Measurements from ENCODE around the gene RANGRF. TPM values are rescaled to one million over a fixed set of nuclear protein-coding genes. Genes with fewer than 3 reads are reported as not detected.

RANGRF gene
- total RNA-seq, 1 experiment from 2014 or later, result 18.0 TPM

DNA sequence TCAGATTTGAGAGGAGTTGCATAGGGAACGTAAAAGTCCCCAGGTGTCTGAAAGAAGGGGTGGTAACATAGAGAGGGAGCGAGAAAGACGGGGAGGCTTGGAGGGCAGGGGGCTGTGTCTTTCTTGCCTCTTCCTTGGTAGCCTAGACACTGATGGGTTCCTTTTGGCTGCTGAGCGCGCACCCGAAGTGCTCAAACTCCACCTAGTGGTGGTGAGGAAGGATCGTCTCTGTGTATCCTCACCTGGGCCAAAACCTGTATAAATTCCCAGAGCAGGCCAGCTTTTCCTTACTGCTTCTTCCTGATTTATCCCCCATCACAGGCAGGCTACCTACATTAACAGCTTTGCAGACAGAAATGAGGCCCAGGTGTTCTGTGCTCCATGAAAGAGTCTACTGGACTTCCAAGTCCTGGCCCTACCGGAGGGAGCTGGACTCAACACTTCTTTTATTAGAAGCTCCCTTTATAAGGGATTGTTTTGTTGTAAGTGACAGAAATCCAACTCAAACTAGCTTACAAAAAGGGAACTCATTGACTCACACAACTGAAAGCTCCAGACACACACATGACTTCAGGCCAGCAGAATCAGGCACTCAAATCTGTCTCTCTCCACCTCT, 12.3 kb downstream of the RANGRF start:
- Histone ChIP-seq H3K9me3 (ENCODE audit: low read length) (no peaks in the 10 kb centered on the region), H3K4me1 (ENCODE audit: insufficient read depth, low read length) (no peaks in the 10 kb centered on the region), H3K9ac (ENCODE audit: low read length) (no peak overlapping the region), H3K9me2 (replicated peaks; ENCODE audit: low read length) (no peaks in the 10 kb centered on the region), H2AFZ (ENCODE audit: low read length) (peak overlapping the region; percentile 24; the same call in 1 of the 2 replicates), H3K36me3 (ENCODE audit: low read depth, low read length) (no peaks in the 10 kb centered on the region), H3K27ac (ENCODE audit: low read length) (no peak overlapping the region), H3K4me2 (ENCODE audit: low read length) (no peak overlapping the region), H3K4me3 (ENCODE audit: low read length) (no peak overlapping the region), H3K79me2 (ENCODE audit: low read length) (no peaks in the 10 kb centered on the region), H4K20me1 (ENCODE audit: low read length) (no peaks in the 10 kb centered on the region), H3F3A (ENCODE audit: low read length, unreplicated experiment) (no peaks in the 10 kb centered on the region), H3K27me3 (ENCODE audit: low read length) (no peaks in the 10 kb centered on the region)
- DNase-seq, result peak; percentile 69
- TF ChIP-seq EZH2 (IDR thresholded peaks at IDR 0.05; ENCODE audit: low read length, unreplicated experiment), result no peak
- TF ChIP-seq EZH2phosphoT487 (IDR thresholded peaks at IDR 0.05; ENCODE audit: borderline replicate concordance, low read length), result no peak
- TF ChIP-seq, protein P1, sequence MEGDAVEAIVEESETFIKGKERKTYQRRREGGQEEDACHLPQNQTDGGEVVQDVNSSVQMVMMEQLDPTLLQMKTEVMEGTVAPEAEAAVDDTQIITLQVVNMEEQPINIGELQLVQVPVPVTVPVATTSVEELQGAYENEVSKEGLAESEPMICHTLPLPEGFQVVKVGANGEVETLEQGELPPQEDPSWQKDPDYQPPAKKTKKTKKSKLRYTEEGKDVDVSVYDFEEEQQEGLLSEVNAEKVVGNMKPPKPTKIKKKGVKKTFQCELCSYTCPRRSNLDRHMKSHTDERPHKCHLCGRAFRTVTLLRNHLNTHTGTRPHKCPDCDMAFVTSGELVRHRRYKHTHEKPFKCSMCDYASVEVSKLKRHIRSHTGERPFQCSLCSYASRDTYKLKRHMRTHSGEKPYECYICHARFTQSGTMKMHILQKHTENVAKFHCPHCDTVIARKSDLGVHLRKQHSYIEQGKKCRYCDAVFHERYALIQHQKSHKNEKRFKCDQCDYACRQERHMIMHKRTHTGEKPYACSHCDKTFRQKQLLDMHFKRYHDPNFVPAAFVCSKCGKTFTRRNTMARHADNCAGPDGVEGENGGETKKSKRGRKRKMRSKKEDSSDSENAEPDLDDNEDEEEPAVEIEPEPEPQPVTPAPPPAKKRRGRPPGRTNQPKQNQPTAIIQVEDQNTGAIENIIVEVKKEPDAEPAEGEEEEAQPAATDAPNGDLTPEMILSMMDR (conservative IDR thresholded peaks at IDR 0.05; ENCODE audit: low read depth, low read length), result peak; percentile 74
- no TSS peak for BruUV-seq (replicated peaks)
- POLR2A ChIA-PET (ENCODE audit: unreplicated experiment), result interaction anchor here (0.6 kb wide), 2 partner anchors 12 to 41 kb away, joined by 3 to 4 read pairs; partner anchors contain the start of gene RANGRF
- CTCF ChIA-PET, result interaction anchor here (0.6 to 1.1 kb wide), 5 partner anchors 12 to 485 kb away, joined by 3 to 4 read pairs (median 4); partner anchors contain the start of gene RANGRF
- ATAC-seq, result peak; percentile 96
- intact Hi-C loops (cut with micrococcal nuclease), result no loop called here

DNA sequence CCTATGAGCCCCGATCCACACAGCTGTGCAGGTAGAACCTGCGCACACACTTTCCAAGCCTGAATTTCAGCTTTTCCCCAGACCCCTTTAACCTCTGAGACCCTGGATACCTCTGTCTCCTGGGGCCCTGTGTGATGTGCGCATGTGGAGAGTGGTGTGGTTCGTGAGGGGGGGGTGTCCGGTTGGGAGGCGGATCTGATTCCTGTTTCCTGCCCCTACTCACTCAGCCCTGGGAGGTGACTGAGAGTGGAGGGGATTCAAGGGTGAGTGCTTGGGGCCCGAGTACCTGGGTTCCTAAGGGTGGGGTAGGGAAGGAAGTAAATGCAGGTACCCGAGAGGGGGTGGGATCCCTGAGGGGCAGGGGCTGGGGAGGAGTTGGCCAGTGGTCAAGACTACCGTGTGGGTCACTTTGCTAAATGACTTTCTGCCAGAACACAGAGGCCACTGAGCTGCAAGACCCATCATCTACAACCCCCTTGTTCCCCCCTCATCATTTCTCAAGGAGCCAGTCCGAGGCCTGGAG, 22.2 kb downstream of the RANGRF start:
- no TSS peak for BruUV-seq (replicated peaks)
- H3K9ac ChIP-seq (ENCODE audit: low read length), result no peak overlapping the region
- TF ChIP-seq, protein P1 (conservative IDR thresholded peaks at IDR 0.05; ENCODE audit: low read depth, low read length), result no peak
- TF ChIP-seq EZH2 (IDR thresholded peaks at IDR 0.05; ENCODE audit: low read length, unreplicated experiment), result no peak
- no peak for TF ChIP-seq EZH2phosphoT487 (IDR thresholded peaks at IDR 0.05; ENCODE audit: borderline replicate concordance, low read length)
- no peaks in the 10 kb centered on the region for H3K36me3 ChIP-seq (ENCODE audit: low read depth, low read length)
- no peaks in the 10 kb centered on the region for H3K4me1 ChIP-seq (ENCODE audit: insufficient read depth, low read length)
- H3K4me2 ChIP-seq (ENCODE audit: low read length), result no peak overlapping the region
- no peaks in the 10 kb centered on the region for H3K9me3 ChIP-seq (ENCODE audit: low read length)
- H3K9me2 ChIP-seq (replicated peaks; ENCODE audit: low read length), result no peaks in the 10 kb centered on the region
- H3K79me2 ChIP-seq (ENCODE audit: low read length), result no peaks in the 10 kb centered on the region
- no peak for DNase-seq
- H3F3A ChIP-seq (ENCODE audit: low read length, unreplicated experiment), result no peaks in the 10 kb centered on the region
- no peak overlapping the region for H3K4me3 ChIP-seq (ENCODE audit: low read length)
- ATAC-seq, result no peak
- intact Hi-C loops (cut with micrococcal nuclease), result no loop called here
- H3K27me3 ChIP-seq (ENCODE audit: low read length), result peaks cover 20% of the 10 kb centered on the region
- H4K20me1 ChIP-seq (ENCODE audit: low read length), result no peaks in the 10 kb centered on the region
- ChIA-PET CTCF (no interaction called here), POLR2A (ENCODE audit: unreplicated experiment) (no interaction called here)
- H2AFZ ChIP-seq (ENCODE audit: low read length), result no peak overlapping the region
- H3K27ac ChIP-seq (ENCODE audit: low read length), result no peak overlapping the region

DNA sequence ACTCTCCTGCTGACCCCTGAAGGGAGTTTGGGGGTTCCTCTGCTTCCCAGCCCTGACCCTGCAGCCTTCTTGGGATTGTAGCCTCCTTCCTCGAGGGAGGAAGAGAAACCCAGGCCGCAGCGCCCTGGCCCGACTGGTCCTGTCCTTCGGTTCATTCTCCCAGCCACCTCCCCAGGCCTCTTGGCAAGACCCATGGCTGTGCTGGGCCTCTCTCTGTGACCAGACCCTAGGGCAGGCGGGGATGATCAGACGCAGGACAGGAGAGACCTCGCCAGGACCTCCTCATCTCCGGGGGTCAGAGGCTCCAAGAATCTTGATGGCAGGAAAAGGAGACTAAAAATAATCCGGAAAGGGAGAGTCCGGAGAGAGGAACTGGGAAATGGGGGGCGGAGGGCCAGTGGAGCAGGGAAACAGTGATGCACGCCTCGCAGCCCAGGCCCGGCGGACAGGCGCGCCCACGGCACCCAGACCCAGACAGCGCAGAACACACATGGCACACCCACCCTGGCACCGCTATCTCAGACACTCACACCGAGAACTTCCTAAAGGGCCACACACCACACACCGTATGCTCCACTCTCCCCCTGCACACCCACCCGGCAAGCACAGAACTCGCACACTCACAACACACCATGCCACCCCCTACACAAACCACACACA, 22.8 kb downstream of the RANGRF start:
- TF ChIP-seq EZH2phosphoT487 (IDR thresholded peaks at IDR 0.05; ENCODE audit: borderline replicate concordance, low read length) (no peak), EZH2 (IDR thresholded peaks at IDR 0.05; ENCODE audit: low read length, unreplicated experiment) (no peak)
- TF ChIP-seq, protein P1 (conservative IDR thresholded peaks at IDR 0.05; ENCODE audit: low read depth, low read length), result no peak
- no peak overlapping the region for H3K9ac ChIP-seq (ENCODE audit: low read length)
- no peak overlapping the region for H3K4me3 ChIP-seq (ENCODE audit: low read length)
- BruUV-seq (replicated peaks), result no TSS peak
- intact Hi-C loops (cut with micrococcal nuclease), result no loop called here
- H3K4me1 ChIP-seq (ENCODE audit: insufficient read depth, low read length), result no peaks in the 10 kb centered on the region
- no peaks in the 10 kb centered on the region for H4K20me1 ChIP-seq (ENCODE audit: low read length)
- no peak for DNase-seq
- H3K9me3 ChIP-seq (ENCODE audit: low read length), result no peaks in the 10 kb centered on the region
- H3K9me2 ChIP-seq (replicated peaks; ENCODE audit: low read length), result no peaks in the 10 kb centered on the region
- no peak for ATAC-seq
- CTCF ChIA-PET, result no interaction called here
- POLR2A ChIA-PET (ENCODE audit: unreplicated experiment), result no interaction called here
- no peak overlapping the region for H3K4me2 ChIP-seq (ENCODE audit: low read length)
- no peaks in the 10 kb centered on the region for H3K79me2 ChIP-seq (ENCODE audit: low read length)
- no peaks in the 10 kb centered on the region for H3K36me3 ChIP-seq (ENCODE audit: low read depth, low read length)
- H2AFZ ChIP-seq (ENCODE audit: low read length), result no peak overlapping the region
- H3K27ac ChIP-seq (ENCODE audit: low read length), result no peak overlapping the region
- no peaks in the 10 kb centered on the region for H3F3A ChIP-seq (ENCODE audit: low read length, unreplicated experiment)
- H3K27me3 ChIP-seq (ENCODE audit: low read length), result peaks cover 20% of the 10 kb centered on the region
